IPS-NIHi11 (cell line): ENCODE results near the gene OLFM4.
A peak's percentile ranks its signal among the peaks of the same experiment; 100 is the strongest.
"Not testable (repeated sequence)": the region's sequence is repeated elsewhere in the genome, so short reads cannot be mapped to it uniquely, and the experiment has no call there.

Source experiments
- DNase-seq: peaks from one replicate; pipeline ENCODE4 v3.0.0; 2012; ENCODE audit warnings: mixed read lengths, low spot score

The OLFM4 gene

DNA sequence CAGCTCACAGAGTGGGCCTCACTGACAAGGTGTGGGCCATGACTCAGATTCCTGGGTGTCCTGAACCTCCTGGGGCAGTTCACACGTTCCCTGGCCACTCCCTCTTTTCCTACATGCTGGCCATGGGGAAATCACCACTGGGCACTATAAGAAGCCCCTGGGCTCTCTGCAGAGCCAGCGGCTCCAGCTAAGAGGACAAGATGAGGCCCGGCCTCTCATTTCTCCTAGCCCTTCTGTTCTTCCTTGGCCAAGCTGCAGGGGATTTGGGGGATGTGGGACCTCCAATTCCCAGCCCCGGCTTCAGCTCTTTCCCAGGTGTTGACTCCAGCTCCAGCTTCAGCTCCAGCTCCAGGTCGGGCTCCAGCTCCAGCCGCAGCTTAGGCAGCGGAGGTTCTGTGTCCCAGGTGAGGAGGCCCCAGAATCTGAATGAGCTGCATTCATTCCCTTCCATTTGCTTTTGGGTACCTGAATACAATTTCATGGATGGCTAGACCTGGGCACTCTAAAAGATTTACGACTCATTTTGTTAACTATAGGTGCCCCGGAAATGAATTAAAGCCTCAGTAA, at the start of gene OLFM4:
Gene OLFM4 (plus strand): TSS at position 177 of the 567 bp plus-strand sequence. CDS start 24 bp downstream, at position 201.
- DNase-seq = no peak

DNA sequence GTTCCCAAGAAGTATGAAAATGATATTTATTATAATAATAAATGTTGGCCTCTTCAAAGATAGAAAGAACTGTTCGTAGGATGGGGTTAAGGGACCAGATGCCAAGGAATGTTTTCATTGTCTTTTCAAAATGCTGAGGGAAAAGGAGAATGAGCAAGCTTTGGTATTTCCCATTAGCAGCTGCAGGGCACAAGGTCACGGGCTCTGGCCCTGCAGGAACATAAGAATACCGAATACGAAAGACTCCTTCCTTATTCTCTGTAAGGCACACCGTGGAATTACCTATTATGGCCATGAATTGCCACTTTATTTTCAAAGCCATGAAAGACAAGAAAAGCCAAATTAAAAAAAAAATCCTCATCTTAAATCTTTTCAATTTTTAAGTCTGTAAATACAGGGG, 49.6 kb upstream of the OLFM4 start:
- peak; percentile 27 for DNase-seq

DNA sequence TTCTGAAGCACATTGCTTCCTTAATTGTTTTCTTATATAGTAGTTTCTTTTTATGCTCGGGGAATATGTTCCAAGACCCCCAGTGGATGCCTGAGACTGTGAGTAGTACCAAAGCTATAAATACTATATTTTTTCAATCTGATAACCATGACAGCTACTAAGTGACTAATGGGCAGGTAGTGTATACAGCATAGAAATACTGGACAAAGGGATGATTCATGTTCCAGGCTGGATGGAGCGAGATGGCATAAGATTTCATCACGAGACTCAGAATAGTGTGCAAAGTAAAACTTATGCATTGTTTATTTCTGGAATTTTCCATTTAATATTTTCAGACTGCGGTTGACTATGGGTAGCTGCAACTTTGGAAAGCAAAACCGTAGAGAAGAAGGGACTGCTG, 47.9 kb upstream of the OLFM4 start:
- DNase-seq = no peak

- no peak for DNase-seq
Measured at GRCh38 chr13:52983836-52984235, 44.8 kb upstream of the OLFM4 start.

- no peak for DNase-seq
Measured at GRCh38 chr13:52984881-52985363, 43.7 kb upstream of the OLFM4 start.

- DNase-seq = no peak
Measured at GRCh38 chr13:52991344-52992020, 37.1 kb upstream of the OLFM4 start.

DNA sequence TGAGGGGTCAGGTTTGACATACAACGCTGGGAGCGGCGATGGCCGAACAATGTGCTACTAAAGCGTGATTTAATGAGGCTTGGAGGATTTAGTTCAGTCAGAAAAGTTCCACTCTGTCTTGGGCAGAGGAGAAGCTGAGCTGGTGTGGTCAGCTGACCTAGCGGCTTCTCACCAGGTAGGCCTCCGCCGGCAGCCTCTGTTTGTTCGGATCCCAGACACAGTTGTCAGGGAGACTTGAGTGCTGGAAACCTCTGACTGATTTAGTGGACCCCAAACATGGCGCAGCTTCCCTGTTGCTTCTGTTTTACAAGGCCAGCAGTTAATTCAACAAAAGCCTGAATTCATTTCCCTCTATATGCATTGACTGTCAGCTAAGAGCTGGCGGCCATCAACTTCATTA, 36.5 kb upstream of the OLFM4 start:
- DNase-seq = no peak

DNA sequence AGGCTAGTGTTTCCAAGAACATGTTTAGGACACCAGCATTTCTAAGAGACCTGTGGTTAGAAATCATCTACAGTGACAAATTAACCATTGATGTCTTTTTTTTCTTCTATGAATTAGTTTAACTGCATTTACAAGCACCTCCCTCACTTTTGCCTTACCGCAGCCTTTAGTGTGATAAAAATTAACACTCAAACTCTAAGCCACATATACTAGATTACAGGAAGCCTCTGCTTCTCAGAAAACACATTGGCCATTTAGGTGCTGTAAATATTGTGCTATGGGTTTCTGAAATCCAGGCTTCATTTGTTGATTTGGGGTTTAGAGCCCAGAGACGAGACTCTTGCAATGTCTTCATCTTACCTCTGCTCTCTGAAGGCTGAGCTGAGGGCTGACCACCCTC, 34.6 kb upstream of the OLFM4 start:
- DNase-seq = no peak

DNA sequence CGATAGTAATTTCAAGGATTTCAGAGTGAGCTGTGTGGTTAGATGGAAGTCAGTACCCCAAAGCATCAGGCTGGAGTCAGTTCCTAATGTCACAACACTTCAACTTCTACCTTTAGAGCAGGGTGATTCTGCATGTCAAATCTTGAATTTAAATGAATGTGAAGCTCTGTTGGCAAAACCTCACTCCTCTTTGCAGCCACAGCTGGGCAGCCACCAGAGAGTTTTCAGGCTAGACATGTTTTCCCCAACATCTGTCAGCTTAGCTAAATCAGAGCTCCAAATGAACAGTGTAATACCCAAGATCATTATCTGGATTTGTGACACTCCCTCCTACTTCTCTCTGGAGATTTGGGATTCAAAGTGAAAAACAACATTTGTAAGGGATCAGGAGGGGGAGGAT, 33.7 kb upstream of the OLFM4 start:
- no peak for DNase-seq

GRCh38 chr13:52995946-52996345, 32.7 kb upstream of the OLFM4 start:
- no peak for DNase-seq

DNA sequence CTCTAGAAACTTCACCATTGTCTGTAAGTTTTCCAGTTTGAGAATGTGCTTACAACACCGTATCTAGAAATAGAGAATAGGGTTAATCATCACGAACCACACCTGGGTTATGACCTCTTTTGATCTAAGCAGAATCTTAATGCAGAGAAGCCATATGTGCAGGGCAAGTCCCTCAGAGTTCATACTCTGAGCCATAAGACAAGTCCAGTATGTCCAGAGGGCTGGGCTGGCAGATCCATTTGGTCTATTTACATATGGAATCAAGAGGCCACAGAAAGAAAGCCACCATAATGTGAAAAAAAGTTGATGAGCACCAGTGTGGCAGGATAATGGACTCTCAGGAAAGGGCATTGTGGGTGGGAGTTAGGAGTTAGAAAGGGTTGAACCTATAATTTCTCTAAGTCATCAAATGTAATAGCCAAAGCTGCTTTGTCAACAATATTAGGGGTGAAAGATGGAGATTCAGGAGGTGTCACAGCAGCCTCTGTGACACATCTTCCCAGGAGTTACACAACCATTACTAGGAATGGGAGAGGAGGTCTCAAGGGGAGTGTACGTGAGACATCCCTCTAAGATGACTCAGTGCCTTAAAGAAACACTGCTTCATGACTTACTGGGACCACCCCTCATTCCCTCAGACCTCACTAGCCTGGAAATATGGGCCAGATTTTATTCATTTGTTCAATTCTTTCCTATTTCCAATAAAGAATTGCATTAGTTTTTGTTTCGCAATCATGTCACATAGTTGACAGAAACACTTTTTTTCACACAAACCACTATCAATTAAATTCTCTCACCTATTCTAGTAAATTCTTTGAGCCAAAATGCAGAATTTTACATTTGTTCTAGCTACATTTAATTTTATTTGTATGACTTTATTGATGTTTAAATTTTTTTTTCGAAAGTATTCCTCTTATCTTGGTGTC, 30.4 kb upstream of the OLFM4 start:
- no peak for DNase-seq

DNA sequence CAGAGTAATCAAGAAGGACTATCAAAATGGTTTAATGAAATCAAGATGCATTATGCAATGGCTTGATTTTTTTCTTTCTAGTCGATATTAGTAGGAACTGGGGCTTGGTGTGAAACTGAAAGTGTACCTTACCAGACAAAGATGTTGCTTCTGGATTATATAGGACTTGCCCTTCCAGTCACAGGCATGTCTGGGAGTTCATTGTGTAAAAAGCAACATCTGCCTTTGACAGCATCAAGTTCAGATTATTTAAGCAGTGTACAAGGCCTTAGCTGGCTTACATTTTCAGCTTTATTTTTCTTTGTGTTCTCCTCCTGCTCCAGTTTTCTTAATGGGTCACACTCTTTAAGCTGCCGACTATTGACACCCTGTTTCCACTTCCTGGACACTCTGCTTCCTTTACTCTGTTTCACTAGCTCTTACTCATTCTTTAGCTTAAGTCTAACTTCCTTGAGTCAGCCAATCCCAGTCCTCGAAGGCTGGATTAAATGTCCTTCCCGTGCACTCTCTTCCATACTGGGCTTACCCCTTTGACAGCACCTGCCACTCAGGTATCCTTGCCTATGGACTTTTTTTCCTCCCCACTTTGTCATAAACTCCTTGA, 29.4 kb upstream of the OLFM4 start:
- no peak for DNase-seq

- no peak for DNase-seq
Measured at GRCh38 chr13:53001444-53002225, 27.0 kb upstream of the OLFM4 start.

DNA sequence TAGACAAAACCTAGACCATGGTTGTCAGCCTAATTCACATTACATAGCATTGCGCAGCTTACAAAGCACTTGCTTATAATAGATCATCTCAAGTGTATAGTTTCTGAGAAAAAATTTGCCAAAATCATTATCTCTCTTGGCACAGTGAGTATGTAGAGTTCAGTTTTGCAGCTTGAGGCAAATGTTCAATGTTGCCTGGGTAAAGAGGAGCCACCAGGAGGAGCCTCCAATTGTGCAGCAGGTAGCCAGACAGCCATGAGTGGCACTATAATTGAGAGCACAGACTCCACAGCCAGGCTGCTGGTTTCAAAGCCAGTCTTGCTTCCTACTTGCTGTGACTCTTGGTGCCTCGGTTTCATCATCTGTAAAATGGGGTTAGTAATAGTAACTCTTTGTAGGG, 24.0 kb upstream of the OLFM4 start:
- DNase-seq = no peak

GRCh38 chr13:53005626-53006025, 23.0 kb upstream of the OLFM4 start:
- DNase-seq = no peak

DNA sequence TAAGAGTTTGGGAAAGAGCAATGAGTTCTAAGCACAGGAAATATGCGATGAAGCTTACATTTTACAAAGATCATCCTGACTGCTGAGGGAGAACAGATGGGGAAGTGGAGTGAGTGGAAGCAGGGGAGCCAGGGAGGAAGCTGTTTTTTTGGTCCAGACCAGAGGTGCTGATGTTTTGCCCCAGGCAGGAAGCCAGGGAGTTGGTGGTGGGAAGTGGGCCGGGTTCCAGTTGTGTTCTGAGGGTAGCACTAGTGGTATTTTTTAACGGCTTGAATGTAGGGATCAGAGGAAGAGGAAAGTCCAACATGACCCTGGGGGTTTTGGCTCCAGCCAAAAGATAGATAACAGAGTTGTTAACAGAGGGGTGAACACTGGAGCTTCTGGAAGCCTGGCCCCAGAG, 20.7 kb upstream of the OLFM4 start:
- DNase-seq = no peak

DNA sequence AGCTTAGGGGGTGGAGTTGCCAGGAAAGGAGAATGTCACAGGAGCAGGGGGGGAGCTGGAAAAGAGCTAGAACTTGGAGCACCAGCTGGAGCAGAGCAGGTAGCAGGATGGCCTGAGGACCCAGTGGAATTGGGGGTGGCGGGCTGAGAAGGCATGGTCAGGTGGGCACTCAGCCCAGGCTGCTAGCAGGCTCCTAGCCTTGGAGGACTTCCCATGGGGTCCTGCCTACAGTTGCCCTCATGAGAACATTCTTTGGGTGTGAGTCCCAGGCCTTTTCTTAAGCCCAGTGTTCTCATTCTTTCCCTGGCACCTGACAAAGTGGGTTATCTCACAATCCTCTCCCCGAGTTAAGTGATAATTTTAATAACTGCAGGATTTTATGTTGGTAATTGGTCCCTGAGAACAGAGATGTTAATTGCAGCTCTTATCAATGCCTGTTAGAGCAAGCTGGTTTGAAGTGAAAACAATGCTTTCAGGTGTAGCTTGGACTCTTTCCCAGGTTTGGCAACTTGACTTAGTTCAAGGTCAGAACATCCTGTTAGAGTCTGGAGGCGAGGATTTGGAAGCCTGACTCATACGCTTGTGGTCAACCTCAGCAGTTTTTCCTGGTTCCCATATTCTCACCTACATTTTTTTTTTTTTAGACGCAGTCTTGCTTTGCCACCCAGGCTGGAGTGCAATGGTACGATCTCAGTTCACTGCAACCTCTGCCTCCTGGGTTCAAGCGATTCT, 18.1 kb upstream of the OLFM4 start:
- DNase-seq = no peak

- no peak for DNase-seq
Measured at GRCh38 chr13:53012707-53013106, 15.9 kb upstream of the OLFM4 start.

DNA sequence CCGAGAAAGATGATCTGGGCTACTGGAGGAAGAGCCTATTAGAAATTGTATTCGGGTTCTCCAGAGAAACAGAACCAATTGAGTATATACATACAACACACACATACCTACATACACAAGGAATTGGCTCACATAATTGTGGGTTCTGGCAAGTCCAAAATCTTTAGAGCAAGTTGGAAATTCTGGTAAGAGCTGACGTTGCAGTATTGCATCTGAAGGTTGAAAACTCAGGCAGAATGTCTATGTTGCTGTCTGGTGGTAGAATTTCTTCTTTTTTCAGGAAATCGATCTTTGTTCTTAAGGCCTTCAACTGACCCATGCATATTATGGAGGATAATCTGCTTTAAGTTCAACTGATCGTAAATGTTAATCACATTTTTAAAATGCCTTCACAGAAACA, 15.5 kb upstream of the OLFM4 start:
- DNase-seq = no peak

GRCh38 chr13:53014018-53014417, 14.6 kb upstream of the OLFM4 start:
- DNase-seq = not testable (repeated sequence)
